HG03103 (cell line): ENCODE results near the gene NHLRC2.

Experiments used
- ATAC-seq: cut with Tn5 transposase; IDR thresholded peaks from one replicate; pipeline ENCODE4 v1.9.1; 2021; ENCODE audit warnings: low read depth; ENCODE audit not compliant: unreplicated experiment

The NHLRC2 gene

GRCh38 chr10:113965683-113966082 is 111.2 kb downstream of the NHLRC2 start:
- peak; percentile 36 for ATAC-seq
